Measurements from ENCODE around the gene NCOR1.

Gene NCOR1

GRCh38 chr17:16247586-16247984 is 32.3 kb upstream of the NCOR1 start:
- no peak for DNase-seq (ENCODE audit: extremely low spot score)
- CTCF ChIA-PET, result no interaction called here
- POLR2A ChIA-PET, result no interaction called here
- no peak for TF ChIP-seq PKNOX1 (IDR thresholded peaks at IDR 0.05)
- TF ChIP-seq CTBP1 (IDR thresholded peaks at IDR 0.05; ENCODE audit: borderline replicate concordance), result no peak
- TF ChIP-seq FOXM1 (IDR thresholded peaks at IDR 0.05; ENCODE audit: borderline replicate concordance), result no peak
- no peak for TF ChIP-seq ELF4 (IDR thresholded peaks at IDR 0.05)
- no peak for TF ChIP-seq ARNT (IDR thresholded peaks at IDR 0.05)
- no peak for TF ChIP-seq L3MBTL2 (conservative IDR thresholded peaks at IDR 0.05)

DNA sequence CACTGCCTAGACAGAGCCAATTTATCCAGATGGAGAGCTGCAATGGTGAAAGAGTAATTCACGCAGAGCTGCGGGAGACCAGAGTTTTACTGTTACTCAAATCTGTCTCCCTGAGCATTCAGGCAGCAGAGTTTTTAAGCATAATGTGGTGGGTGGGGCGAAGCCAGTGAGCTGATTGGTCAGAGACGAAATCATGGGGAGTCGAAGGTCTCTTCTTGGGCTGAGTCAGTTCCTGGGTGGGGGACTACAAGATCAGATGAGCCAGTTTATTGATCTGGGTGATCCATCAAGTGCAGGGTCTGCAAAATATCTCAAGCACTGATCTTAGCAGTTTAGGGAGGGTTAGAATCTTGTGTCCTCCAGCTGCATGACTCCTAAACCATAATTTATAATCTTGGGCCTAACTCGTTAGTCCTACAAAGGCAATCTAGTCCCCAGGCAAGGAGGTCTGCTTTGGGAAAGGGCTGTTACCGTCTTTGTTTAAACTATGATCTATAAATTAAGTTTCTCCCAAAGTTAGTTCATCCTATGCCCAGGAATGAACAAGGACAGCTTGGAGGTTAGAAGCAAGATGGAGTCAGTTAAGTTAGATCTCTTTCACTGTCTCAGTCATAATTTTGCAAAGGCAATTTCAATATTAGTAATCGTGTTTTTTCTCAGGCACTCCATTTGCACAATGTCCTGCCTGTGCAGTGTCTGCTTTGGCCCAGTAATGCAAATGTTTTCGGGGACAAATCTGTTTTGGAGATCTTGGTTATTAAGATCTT is 28.6 kb upstream of the NCOR1 start:
- ChIA-PET CTCF (interaction anchor here (0.5 to 1.6 kb wide), 2 partner anchors 35 to 42 kb away, joined by 3 to 4 read pairs; no protein-coding TSS in a partner anchor), POLR2A (interaction anchor here (0.9 to 1.4 kb wide), 4 partner anchors 27 to 51 kb away, joined by 3 to 7 read pairs (median 4); partner anchors contain the start of genes NCOR1 and PIGL)
- TF ChIP-seq ZNF384 (IDR thresholded peaks at IDR 0.05), result no peak
- TF ChIP-seq PKNOX1 (IDR thresholded peaks at IDR 0.05), result no peak
- no peak for TF ChIP-seq SUZ12 (IDR thresholded peaks at IDR 0.05)
- no peak for TF ChIP-seq LEF1 (IDR thresholded peaks at IDR 0.05; ENCODE audit: borderline replicate concordance)
- no peak for TF ChIP-seq FOXA1 (IDR thresholded peaks at IDR 0.05)
- no peak for TF ChIP-seq BHLHE40 (IDR thresholded peaks at IDR 0.05; ENCODE audit: borderline replicate concordance)
- TF ChIP-seq TARDBP (IDR thresholded peaks at IDR 0.05), result no peak
- TF ChIP-seq L3MBTL2 (conservative IDR thresholded peaks at IDR 0.05), result no peak
- no peak for TF ChIP-seq NFRKB (IDR thresholded peaks at IDR 0.05)
- no peak for TF ChIP-seq FOXM1 (IDR thresholded peaks at IDR 0.05; ENCODE audit: borderline replicate concordance)
- TF ChIP-seq HDGF (IDR thresholded peaks at IDR 0.05; ENCODE audit: borderline replicate concordance), result no peak
- TF ChIP-seq ELF4 (IDR thresholded peaks at IDR 0.05), result no peak
- TF ChIP-seq CTBP1 (IDR thresholded peaks at IDR 0.05; ENCODE audit: borderline replicate concordance), result no peak
- TF ChIP-seq FOXK2 (IDR thresholded peaks at IDR 0.05), result no peak
- TF ChIP-seq ARNT (IDR thresholded peaks at IDR 0.05), result no peak
- TF ChIP-seq SP1 (IDR thresholded peaks at IDR 0.05), result no peak
- no peak for DNase-seq (ENCODE audit: extremely low spot score)

- no peak for DNase-seq (ENCODE audit: extremely low spot score)
- no peak for TF ChIP-seq LEF1 (IDR thresholded peaks at IDR 0.05; ENCODE audit: borderline replicate concordance)
- TF ChIP-seq FOXM1 (IDR thresholded peaks at IDR 0.05; ENCODE audit: borderline replicate concordance), result no peak
- TF ChIP-seq HDGF (IDR thresholded peaks at IDR 0.05; ENCODE audit: borderline replicate concordance), result no peak
- no peak for TF ChIP-seq SUZ12 (IDR thresholded peaks at IDR 0.05)
- no peak for TF ChIP-seq ELF4 (IDR thresholded peaks at IDR 0.05)
- POLR2A ChIA-PET, result interaction anchor here (0.9 to 1.2 kb wide), 3 partner anchors 26 to 51 kb away, joined by 3 to 7 read pairs (median 3); partner anchors contain the start of genes NCOR1 and PIGL
- CTCF ChIA-PET, result no interaction called here
These were observed 28.1 kb upstream of the NCOR1 start for GRCh38 chr17:16243385-16243784.

DNA sequence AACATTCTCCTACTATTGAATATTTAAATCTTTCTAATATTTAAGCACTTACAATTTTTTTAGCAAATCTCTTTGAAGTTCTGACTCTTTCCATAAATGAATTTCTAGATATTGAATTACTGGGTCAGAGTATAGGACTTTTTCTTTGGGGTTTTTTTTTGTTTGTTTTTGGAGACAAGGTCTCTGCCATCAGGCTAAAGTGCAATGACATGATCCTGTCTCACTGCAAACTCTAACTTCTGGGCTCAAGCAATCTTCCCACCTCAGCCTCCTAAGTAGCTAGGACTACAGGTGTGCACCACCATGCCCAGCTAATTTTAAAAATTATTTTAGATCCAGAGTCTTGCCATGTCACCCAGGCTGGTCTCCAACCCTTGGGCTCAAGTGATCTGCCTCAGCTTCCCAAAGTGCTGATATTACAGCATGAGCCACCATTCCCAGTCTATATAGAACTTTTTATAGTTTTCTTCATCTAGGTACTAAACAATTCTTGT is 26.6 kb upstream of the NCOR1 start:
- DNase-seq (ENCODE audit: extremely low spot score), result no peak
- ChIA-PET CTCF (no interaction called here), POLR2A (no interaction called here)
- TF ChIP-seq FOXM1 (IDR thresholded peaks at IDR 0.05; ENCODE audit: borderline replicate concordance) (no peak), ARNT (IDR thresholded peaks at IDR 0.05) (no peak), NFRKB (IDR thresholded peaks at IDR 0.05) (no peak), FOXK2 (IDR thresholded peaks at IDR 0.05) (no peak), LEF1 (IDR thresholded peaks at IDR 0.05; ENCODE audit: borderline replicate concordance) (no peak), SP1 (IDR thresholded peaks at IDR 0.05) (no peak), L3MBTL2 (conservative IDR thresholded peaks at IDR 0.05) (no peak), BHLHE40 (IDR thresholded peaks at IDR 0.05; ENCODE audit: borderline replicate concordance) (no peak), TARDBP (IDR thresholded peaks at IDR 0.05) (no peak), FOXA1 (IDR thresholded peaks at IDR 0.05) (no peak), HDGF (IDR thresholded peaks at IDR 0.05; ENCODE audit: borderline replicate concordance) (no peak), ZNF384 (IDR thresholded peaks at IDR 0.05) (no peak), CTBP1 (IDR thresholded peaks at IDR 0.05; ENCODE audit: borderline replicate concordance) (no peak), ELF4 (IDR thresholded peaks at IDR 0.05) (no peak)

- TF ChIP-seq FOXA1 (IDR thresholded peaks at IDR 0.05) (no peak), ZNF384 (IDR thresholded peaks at IDR 0.05) (no peak), ARNT (IDR thresholded peaks at IDR 0.05) (no peak), FOXK2 (IDR thresholded peaks at IDR 0.05) (no peak), ELF4 (IDR thresholded peaks at IDR 0.05) (no peak), SUZ12 (IDR thresholded peaks at IDR 0.05) (no peak), SP1 (IDR thresholded peaks at IDR 0.05) (no peak), NFRKB (IDR thresholded peaks at IDR 0.05) (no peak), CTBP1 (IDR thresholded peaks at IDR 0.05; ENCODE audit: borderline replicate concordance) (no peak), TARDBP (IDR thresholded peaks at IDR 0.05) (no peak), L3MBTL2 (conservative IDR thresholded peaks at IDR 0.05) (no peak), LEF1 (IDR thresholded peaks at IDR 0.05; ENCODE audit: borderline replicate concordance) (no peak), HDGF (IDR thresholded peaks at IDR 0.05; ENCODE audit: borderline replicate concordance) (no peak), PKNOX1 (IDR thresholded peaks at IDR 0.05) (no peak), BHLHE40 (IDR thresholded peaks at IDR 0.05; ENCODE audit: borderline replicate concordance) (no peak), FOXM1 (IDR thresholded peaks at IDR 0.05; ENCODE audit: borderline replicate concordance) (no peak)
- DNase-seq (ENCODE audit: extremely low spot score), result no peak
- CTCF ChIA-PET, result interaction anchor here (0.8 kb wide), 1 partner anchor 16 kb away, joined by 3 read pairs; no protein-coding TSS in a partner anchor
- POLR2A ChIA-PET, result interaction anchor here (0.9 to 1.0 kb wide), 2 partner anchors 23 to 24 kb away, joined by 3 to 5 read pairs; partner anchors contain the start of gene NCOR1
These were observed 24.6 kb upstream of the NCOR1 start for GRCh38 chr17:16239931-16240330.
